ENCODE results near the gene USH2A. TPM values are rescaled to one million over a fixed set of nuclear protein-coding genes. Genes with fewer than 3 reads are reported as not detected.

USH2A gene
- total RNA-seq, 1 donor from 2014 or later: not detected

GRCh38 chr1:215992620-215993019, 430.6 kb downstream of the USH2A start:
- TF ChIP-seq CTCF (IDR thresholded peaks at IDR 0.05): peak; percentile 33
- H3K27ac ChIP-seq: no peak overlapping the region
- no peaks in the 10 kb centered on the region for H3K4me1 ChIP-seq
- no peaks in the 10 kb centered on the region for H3K9me3 ChIP-seq
- H3K27me3 ChIP-seq (ENCODE audit: low read depth): no peaks in the 10 kb centered on the region
- no peak overlapping the region for H3K4me3 ChIP-seq
- no peak for DNase-seq
- intact Hi-C loops (cut with DNase I): no loop called here
- no peaks in the 10 kb centered on the region for H3K36me3 ChIP-seq
- ATAC-seq: no peak

- no peak for TF ChIP-seq CTCF (IDR thresholded peaks at IDR 0.05)
- H3K27ac ChIP-seq: no peak overlapping the region
- H3K36me3 ChIP-seq: no peaks in the 10 kb centered on the region
- H3K9me3 ChIP-seq: no peaks in the 10 kb centered on the region
- no peak overlapping the region for H3K4me3 ChIP-seq
- H3K27me3 ChIP-seq (ENCODE audit: low read depth): no peaks in the 10 kb centered on the region
- H3K4me1 ChIP-seq: no peaks in the 10 kb centered on the region
- ATAC-seq (no peak), DNase-seq (no peak)
- intact Hi-C loops (cut with DNase I): no loop called here
These were observed 436.0 kb downstream of the USH2A start for GRCh38 chr1:215987092-215987875.

- Histone ChIP-seq H3K27ac (no peak overlapping the region), H3K9me3 (no peaks in the 10 kb centered on the region), H3K36me3 (no peaks in the 10 kb centered on the region), H3K4me3 (no peak overlapping the region), H3K4me1 (no peaks in the 10 kb centered on the region), H3K27me3 (ENCODE audit: low read depth) (no peaks in the 10 kb centered on the region)
- no peak for ATAC-seq
- no peak for TF ChIP-seq CTCF (IDR thresholded peaks at IDR 0.05)
- intact Hi-C loops (cut with DNase I): no loop called here
- no peak for DNase-seq
These were observed 436.8 kb downstream of the USH2A start for GRCh38 chr1:215986401-215986800.

- Histone ChIP-seq H3K36me3 (no peaks in the 10 kb centered on the region), H3K27me3 (ENCODE audit: low read depth) (no peaks in the 10 kb centered on the region), H3K27ac (no peak overlapping the region), H3K4me3 (no peak overlapping the region), H3K9me3 (no peaks in the 10 kb centered on the region), H3K4me1 (no peaks in the 10 kb centered on the region)
- TF ChIP-seq CTCF (IDR thresholded peaks at IDR 0.05): no peak
- ATAC-seq: no peak
- DNase-seq: no peak
- intact Hi-C loops (cut with DNase I): no loop called here
These were observed 439.6 kb downstream of the USH2A start for GRCh38 chr1:215983680-215984079.

- H3K4me3 ChIP-seq: no peak overlapping the region
- no peaks in the 10 kb centered on the region for H3K27me3 ChIP-seq (ENCODE audit: low read depth)
- no peaks in the 10 kb centered on the region for H3K9me3 ChIP-seq
- no peak for ATAC-seq
- no peaks in the 10 kb centered on the region for H3K4me1 ChIP-seq
- no peak for TF ChIP-seq CTCF (IDR thresholded peaks at IDR 0.05)
- no peaks in the 10 kb centered on the region for H3K36me3 ChIP-seq
- DNase-seq: no peak
- no peak overlapping the region for H3K27ac ChIP-seq
- intact Hi-C loops (cut with DNase I): no loop called here
These were observed 451.3 kb downstream of the USH2A start for GRCh38 chr1:215971793-215972441.

Measured in lower lobe of right lung (tissue), 2 donors.